CD4-positive, alpha-beta memory T cell (primary cell): ENCODE results near the gene MDGA2. TPM values are rescaled to one million over a fixed set of nuclear protein-coding genes. Genes with fewer than 3 reads are reported as not detected.

Experiments
- CTCF ChIA-PET: fragments of 350-600 bp; sonication (Branson Sonifier 250); formaldehyde crosslinking; loops from one replicate; lab custom pipeline; 2021; ENCODE audit warnings: inconsistent platforms; ENCODE audit not compliant: partially characterized antibody; lab: Charles Lee
- POLR2A ChIA-PET: fragments of 350-600 bp; sonication (Branson Sonifier 250); formaldehyde crosslinking; loops from one replicate; lab custom pipeline; 2021; ENCODE audit not compliant: partially characterized antibody; lab: Charles Lee
- DNase-seq, 5 donors: peaks; one replicate each; pipeline versions ENCODE4 v3.0.0 to v3.0.0-alpha.2; 2020 to 2022; ENCODE audit warnings: mixed read lengths in 1 of 5
- H3K27ac ChIP-seq: one replicate; pipeline ENCODE4 v1.7.0; 2013; ENCODE audit warnings: low read depth, low read length
- H3K27me3 ChIP-seq: 2 replicates; pipeline ENCODE4 v1.7.0; 2013; ENCODE audit warnings: mild to moderate bottlenecking, low read length, moderate library complexity; ENCODE audit not compliant: insufficient read depth
- H3K36me3 ChIP-seq: 2 replicates; pipeline ENCODE4 v1.7.0; 2013; ENCODE audit warnings: mild to moderate bottlenecking, low read length, moderate library complexity; ENCODE audit not compliant: insufficient read depth
- H3K4me1 ChIP-seq: 2 replicates; pipeline ENCODE4 v1.7.0; 2013; ENCODE audit warnings: mild to moderate bottlenecking, low read length, moderate library complexity; ENCODE audit not compliant: insufficient read depth
- H3K4me3 ChIP-seq, 2 donors: one replicate each; pipeline ENCODE4 v1.7.0; 2013; ENCODE audit warnings: low read length in 2 of 2, mild to moderate bottlenecking in 1 of 2
- H3K9me3 ChIP-seq, 2 donors: one replicate each; pipeline ENCODE4 v1.7.0; 2013; ENCODE audit warnings: low read length in 2 of 2, control low read depth in 1 of 2; ENCODE audit not compliant: control insufficient read depth in 1 of 2
- H3K27ac Mint-ChIP-seq, 7 donors: one replicate each; pipeline ENCODE4 v1.8.0; 2020 to 2021; ENCODE audit warnings: mixed read lengths in 7 of 7, mild to moderate bottlenecking in 6 of 7, inconsistent platforms in 3 of 7, moderate library complexity in 3 of 7
- H3K27me3 Mint-ChIP-seq, 2 donors: one replicate each; pipeline ENCODE4 v1.8.0; 2020 to 2021; ENCODE audit warnings: mixed read lengths in 2 of 2
- H3K36me3 Mint-ChIP-seq, 2 donors: one replicate each; pipeline ENCODE4 v1.8.0; 2020 to 2021; ENCODE audit warnings: mixed read lengths in 2 of 2, inconsistent platforms in 1 of 2, mild to moderate bottlenecking in 1 of 2
- H3K4me1 Mint-ChIP-seq, 4 donors: one replicate each; pipeline ENCODE4 v1.8.0; 2020 to 2021; ENCODE audit warnings: mixed read lengths in 4 of 4, mild to moderate bottlenecking in 1 of 4
- H3K4me3 Mint-ChIP-seq, 8 donors: one replicate each; pipeline ENCODE4 v1.8.0; 2020 to 2021; ENCODE audit warnings: mixed read lengths in 8 of 8, mild to moderate bottlenecking in 7 of 8, moderate library complexity in 6 of 8, inconsistent platforms in 3 of 8
- H3K9me3 Mint-ChIP-seq, 8 donors: one replicate each; pipeline ENCODE4 v1.8.0; 2020 to 2021; ENCODE audit warnings: mixed read lengths in 8 of 8, mild to moderate bottlenecking in 5 of 8, inconsistent platforms in 3 of 8, moderate library complexity in 1 of 8
- intact Hi-C: fragments of 100-400 bp; cut with micrococcal nuclease; formaldehyde crosslinking; loops from one replicate; pipeline ENCODE4 v1.15.1; 2023
- polyA plus RNA-seq, 2 donors: library from polyadenylated mRNA; unstranded; fragments of 300-500 nt; fragmentation: Illumina TruSeq; gene quantifications; one replicate each; pipeline ENCODE4 v1.2.3, GENCODE V29; 2021
- total RNA-seq, 2 experiments: library from RNA; stranded (reverse); gene quantifications; one replicate each; pipeline ENCODE4 v1.2.3, GENCODE V29; 2021

The MDGA2 gene
- total and polyA plus RNA-seq, 4 experiments from 2014 or later: not detected

DNA sequence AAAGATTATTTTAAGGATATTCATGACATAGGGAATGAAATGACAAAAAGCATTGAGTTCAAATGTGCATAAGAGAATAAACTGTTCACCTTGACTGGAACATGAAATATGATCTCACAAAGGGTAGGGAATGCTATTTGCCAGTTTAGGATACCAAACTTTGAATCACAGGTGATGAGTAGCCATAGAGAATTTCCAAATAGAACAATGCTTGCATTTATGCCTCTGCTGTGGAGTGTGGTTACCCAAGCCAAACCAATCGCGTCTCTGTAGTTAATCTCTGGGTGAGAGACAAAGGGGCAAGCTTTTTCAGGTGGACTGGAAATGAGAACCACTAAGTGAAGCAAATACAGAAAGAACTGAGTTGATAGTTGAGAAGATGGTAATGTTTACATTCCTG, 652.7 kb downstream of the MDGA2 start:
- intact Hi-C loops: no loop called here
- no peak overlapping the region for H3K4me3 Mint-ChIP-seq
- no peaks in the 10 kb centered on the region for H3K4me1 ChIP-seq
- CTCF ChIA-PET: no interaction called here
- no peaks in the 10 kb centered on the region for H3K36me3 ChIP-seq
- H3K36me3 Mint-ChIP-seq: no peaks in the 10 kb centered on the region
- no peaks in the 10 kb centered on the region for H3K4me1 Mint-ChIP-seq
- no peaks in the 10 kb centered on the region for H3K27me3 ChIP-seq
- H3K27ac Mint-ChIP-seq: no peak overlapping the region
- H3K9me3 ChIP-seq: no peaks in the 10 kb centered on the region
- H3K27me3 Mint-ChIP-seq: no peaks in the 10 kb centered on the region
- POLR2A ChIA-PET: no interaction called here
- peaks cover 0 to 20% (median 4%) of the 10 kb centered on the region in 8 donors for H3K9me3 Mint-ChIP-seq
- H3K27ac ChIP-seq: no peak overlapping the region
- no peak for DNase-seq
- no peak overlapping the region for H3K4me3 ChIP-seq

DNA sequence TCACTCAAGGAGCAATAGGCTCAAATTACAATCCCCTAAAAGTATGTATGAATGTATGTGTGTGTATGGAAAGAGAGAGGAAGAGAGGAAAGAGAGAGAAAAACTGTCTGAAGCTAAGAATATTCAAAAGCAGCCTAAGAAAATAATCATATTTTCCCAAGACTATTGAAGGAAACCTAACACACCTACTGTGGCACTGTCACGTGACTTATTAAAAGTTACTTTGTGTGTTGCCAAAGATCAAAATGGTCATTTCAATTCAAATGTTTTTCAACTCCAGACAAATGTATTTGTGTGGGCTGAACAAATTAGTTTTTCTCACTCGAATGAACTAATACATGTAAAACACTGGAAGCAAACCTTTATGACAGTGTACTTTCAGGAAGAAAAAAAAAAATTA, 654.9 kb downstream of the MDGA2 start:
- no peaks in the 10 kb centered on the region for H3K27me3 Mint-ChIP-seq
- no peak overlapping the region for H3K27ac Mint-ChIP-seq
- H3K27me3 ChIP-seq: no peaks in the 10 kb centered on the region
- no peaks in the 10 kb centered on the region for H3K36me3 ChIP-seq
- H3K9me3 Mint-ChIP-seq: peaks cover 0 to 23% (median 6%) of the 10 kb centered on the region in 8 donors
- CTCF ChIA-PET: no interaction called here
- H3K27ac ChIP-seq: no peak overlapping the region
- intact Hi-C loops: no loop called here
- no peaks in the 10 kb centered on the region for H3K9me3 ChIP-seq
- no peak overlapping the region for H3K4me3 Mint-ChIP-seq
- no peak overlapping the region for H3K4me3 ChIP-seq
- no peak for DNase-seq
- POLR2A ChIA-PET: interaction anchor here (0.6 kb wide), 1 partner anchor 32 kb away, joined by 3 read pairs; no protein-coding TSS in a partner anchor
- no peaks in the 10 kb centered on the region for H3K4me1 Mint-ChIP-seq
- no peaks in the 10 kb centered on the region for H3K36me3 Mint-ChIP-seq
- H3K4me1 ChIP-seq: no peaks in the 10 kb centered on the region

DNA sequence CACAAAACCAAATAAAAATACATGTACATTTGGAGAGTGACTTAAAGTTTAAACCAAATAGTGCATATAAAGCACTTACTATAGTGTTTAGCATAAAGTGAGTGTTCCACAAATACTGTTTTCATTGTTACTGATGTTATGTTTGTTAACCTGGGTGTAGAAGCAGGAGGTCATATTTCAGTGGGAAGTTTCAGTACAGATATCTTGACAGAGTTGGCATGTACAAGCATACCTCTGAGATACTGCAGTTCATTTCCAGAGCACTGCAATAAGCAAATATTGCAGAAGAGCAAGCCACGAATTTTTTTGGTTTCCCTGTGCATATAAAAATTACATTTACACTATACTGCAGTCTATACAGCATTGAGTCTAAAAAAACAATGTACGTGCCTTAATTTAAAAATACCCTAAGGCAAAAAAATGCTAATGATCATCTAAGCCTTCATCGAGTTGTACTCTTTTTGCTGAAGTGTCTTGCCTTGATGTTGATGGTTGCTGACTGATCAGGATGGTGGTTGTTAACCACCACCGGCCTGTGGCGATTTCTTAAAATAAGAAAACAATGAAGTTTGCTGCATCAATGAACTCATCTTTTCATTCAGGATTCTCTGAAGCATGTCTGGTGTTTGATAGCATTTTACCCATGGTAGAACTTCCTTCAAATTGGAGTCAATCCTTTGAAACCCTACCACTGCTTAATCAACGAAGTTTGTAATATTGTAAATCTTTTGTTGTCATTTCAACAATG, 662.7 kb downstream of the MDGA2 start:
- intact Hi-C loops: no loop called here
- Mint-ChIP-seq H3K27ac (no peak overlapping the region), H3K27me3 (no peaks in the 10 kb centered on the region), H3K4me3 (no peak overlapping the region), H3K9me3 (peaks cover 0 to 11% (median 3%) of the 10 kb centered on the region in 8 donors), H3K4me1 (no peaks in the 10 kb centered on the region), H3K36me3 (no peaks in the 10 kb centered on the region)
- ChIA-PET CTCF (no interaction called here), POLR2A (no interaction called here)
- no peak overlapping the region for H3K4me3 ChIP-seq
- H3K27me3 ChIP-seq: no peaks in the 10 kb centered on the region
- H3K36me3 ChIP-seq: no peaks in the 10 kb centered on the region
- H3K9me3 ChIP-seq: no peaks in the 10 kb centered on the region
- no peaks in the 10 kb centered on the region for H3K4me1 ChIP-seq
- no peak overlapping the region for H3K27ac ChIP-seq
- no peak for DNase-seq

DNA sequence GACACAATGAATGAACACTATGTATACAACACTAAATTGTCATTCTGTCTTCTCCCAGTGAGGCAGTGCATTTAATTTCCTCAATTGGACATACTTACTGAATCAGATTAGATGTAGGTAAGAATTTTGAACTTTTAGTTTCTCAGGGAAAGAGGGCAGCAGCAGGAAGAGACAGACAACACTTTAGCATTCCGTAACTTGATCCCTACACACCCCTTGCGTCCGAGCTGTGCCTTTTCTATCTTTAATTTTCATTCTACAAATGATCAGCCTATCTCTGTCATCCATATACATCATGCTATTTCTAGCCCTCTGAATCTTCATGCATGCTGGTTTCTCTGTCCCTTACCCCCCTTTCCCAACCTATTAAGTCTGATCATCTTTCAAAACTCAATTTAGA, 665.8 kb downstream of the MDGA2 start:
- peaks cover 0 to 2% (median 0%) of the 10 kb centered on the region in 8 donors for H3K9me3 Mint-ChIP-seq

DNA sequence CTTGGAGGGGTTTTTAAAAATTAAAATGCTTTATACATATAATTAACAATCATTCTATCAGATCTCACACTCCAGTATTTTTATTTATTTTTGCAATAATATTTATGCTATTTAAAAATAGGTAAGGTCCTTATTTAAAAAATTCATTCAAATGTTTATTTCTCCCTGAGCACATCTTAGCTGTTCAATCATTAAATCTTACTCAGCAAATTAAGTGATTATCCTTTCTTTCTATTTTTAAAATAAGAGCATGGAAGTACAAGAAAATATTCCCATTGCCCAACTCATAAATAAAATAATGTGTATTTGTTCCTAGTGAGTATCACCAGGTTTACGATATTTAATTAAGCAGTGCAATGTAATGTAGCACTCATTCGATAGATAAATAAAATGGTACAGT, 666.7 kb downstream of the MDGA2 start:
- Histone ChIP-seq H3K4me1 (no peaks in the 10 kb centered on the region), H3K9me3 (no peaks in the 10 kb centered on the region), H3K36me3 (no peaks in the 10 kb centered on the region), H3K4me3 (no peak overlapping the region), H3K27me3 (no peaks in the 10 kb centered on the region), H3K27ac (no peak overlapping the region)
- H3K4me1 Mint-ChIP-seq: no peaks in the 10 kb centered on the region
- no peaks in the 10 kb centered on the region for H3K27me3 Mint-ChIP-seq
- no peaks in the 10 kb centered on the region for H3K36me3 Mint-ChIP-seq
- DNase-seq: no peak
- H3K4me3 Mint-ChIP-seq: no peak overlapping the region
- H3K9me3 Mint-ChIP-seq: peaks cover 0 to 2% (median 0%) of the 10 kb centered on the region in 8 donors
- no peak overlapping the region for H3K27ac Mint-ChIP-seq
- POLR2A ChIA-PET: no interaction called here
- intact Hi-C loops: no loop called here
- CTCF ChIA-PET: no interaction called here

More for the DNA sequence above, 665.8 kb downstream of the MDGA2 start:
- H3K4me1 Mint-ChIP-seq: no peaks in the 10 kb centered on the region
- H3K27me3 Mint-ChIP-seq: no peaks in the 10 kb centered on the region
- H3K4me1 ChIP-seq: no peaks in the 10 kb centered on the region
- no peak overlapping the region for H3K27ac ChIP-seq
- intact Hi-C loops: no loop called here
- CTCF ChIA-PET: no interaction called here
- no peak for DNase-seq
- H3K9me3 ChIP-seq: no peaks in the 10 kb centered on the region
- H3K36me3 ChIP-seq: no peaks in the 10 kb centered on the region
- H3K27me3 ChIP-seq: no peaks in the 10 kb centered on the region
- POLR2A ChIA-PET: no interaction called here
- no peak overlapping the region for H3K27ac Mint-ChIP-seq
- no peaks in the 10 kb centered on the region for H3K36me3 Mint-ChIP-seq
- H3K4me3 Mint-ChIP-seq: no peak overlapping the region
- no peak overlapping the region for H3K4me3 ChIP-seq

DNA sequence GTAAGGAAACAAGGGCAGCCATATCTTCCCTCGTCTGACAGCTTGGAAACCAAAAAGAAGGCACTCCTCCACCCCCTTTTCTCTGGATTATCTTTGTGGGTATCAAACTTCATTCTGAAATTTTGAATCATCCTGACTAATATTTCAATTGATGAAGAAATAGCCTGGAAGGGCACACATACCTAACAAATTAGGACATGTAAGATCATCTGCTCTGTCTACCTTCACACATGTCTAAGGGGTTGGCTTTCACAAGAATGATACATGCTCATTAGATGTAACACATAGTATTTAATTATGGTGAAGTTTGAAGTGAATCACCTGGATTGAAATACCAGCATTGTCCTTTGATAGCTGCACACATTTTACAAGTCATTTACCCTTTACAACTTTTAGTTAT, 675.7 kb downstream of the MDGA2 start:
- intact Hi-C loops: no loop called here
- no peaks in the 10 kb centered on the region for H3K4me1 Mint-ChIP-seq

DNA sequence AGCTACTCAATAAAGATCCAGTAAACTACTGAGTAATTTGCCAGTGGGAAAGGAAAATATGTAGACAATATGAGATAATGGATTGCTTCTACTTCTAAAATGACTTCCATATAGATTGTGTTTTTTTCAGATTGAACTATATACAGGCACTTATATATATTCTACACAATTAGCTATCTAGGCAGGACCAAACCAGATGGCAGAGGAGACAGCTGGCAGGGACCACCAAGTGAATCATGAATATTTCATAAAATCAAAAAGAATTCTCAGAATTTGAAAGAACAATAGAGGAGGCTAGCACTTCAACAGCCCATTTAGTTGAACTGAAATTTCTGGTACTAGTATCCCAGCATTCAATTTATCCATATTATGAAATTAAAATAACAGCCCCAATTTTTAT, 685.8 kb downstream of the MDGA2 start:
- Histone ChIP-seq H3K4me1 (no peaks in the 10 kb centered on the region), H3K36me3 (no peaks in the 10 kb centered on the region), H3K27me3 (no peaks in the 10 kb centered on the region), H3K27ac (no peak overlapping the region), H3K4me3 (no peak overlapping the region), H3K9me3 (no peaks in the 10 kb centered on the region)
- no peak for DNase-seq
- ChIA-PET POLR2A (no interaction called here), CTCF (no interaction called here)
- Mint-ChIP-seq H3K27ac (no peak overlapping the region), H3K36me3 (no peaks in the 10 kb centered on the region), H3K9me3 (peaks cover 0 to 11% (median 3%) of the 10 kb centered on the region in 8 donors), H3K4me3 (no peak overlapping the region), H3K27me3 (no peaks in the 10 kb centered on the region), H3K4me1 (no peaks in the 10 kb centered on the region)
- intact Hi-C loops: no loop called here

More for the DNA sequence above, 675.7 kb downstream of the MDGA2 start:
- Histone ChIP-seq H3K27ac (no peak overlapping the region), H3K4me1 (no peaks in the 10 kb centered on the region), H3K27me3 (no peaks in the 10 kb centered on the region), H3K4me3 (no peak overlapping the region), H3K9me3 (peaks cover 0 to 10% of the 10 kb centered on the region in 2 donors), H3K36me3 (no peaks in the 10 kb centered on the region)
- Mint-ChIP-seq H3K27ac (no peak overlapping the region), H3K27me3 (no peaks in the 10 kb centered on the region), H3K36me3 (no peaks in the 10 kb centered on the region), H3K4me3 (no peak overlapping the region), H3K9me3 (peaks cover 0 to 11% (median 2%) of the 10 kb centered on the region in 8 donors)
- DNase-seq: no peak
- CTCF ChIA-PET: no interaction called here
- POLR2A ChIA-PET: no interaction called here
